Astrocyte (in vitro differentiated cells and primary cell): Measurements from ENCODE around the gene TBX5. TPM values are rescaled to one million over a fixed set of nuclear protein-coding genes. Genes with fewer than 3 reads are reported as not detected.

Experiments
- DNase-seq: peaks from one replicate; pipeline ENCODE4 v3.0.0-alpha.2; 2010; ENCODE audit warnings: low read depth
- FAIRE-seq: peaks from 2 replicates; lab custom pipeline; 2011; peaks lifted over from hg19 to GRCh38; lab: Jason Lieb, UNC
- H2AFZ ChIP-seq: 2 replicates; pipeline ENCODE4 v1.6.0; 2012; ENCODE audit warnings: low read depth, low read length, inconsistent platforms
- H3K27ac ChIP-seq: 2 replicates; pipeline ENCODE4 v1.5.1; 2011; ENCODE audit warnings: low read depth, low read length, inconsistent platforms
- H3K27me3 ChIP-seq: 2 replicates; pipeline ENCODE4 v1.6.0; 2011; ENCODE audit warnings: low read length, inconsistent platforms; ENCODE audit not compliant: insufficient read depth
- H3K36me3 ChIP-seq: 2 replicates; pipeline ENCODE4 v1.5.1; 2011; ENCODE audit warnings: low read length, inconsistent platforms; ENCODE audit not compliant: insufficient read depth
- H3K4me1 ChIP-seq: 2 replicates; pipeline ENCODE4 v1.5.1; 2011; ENCODE audit warnings: low read length, inconsistent platforms; ENCODE audit not compliant: insufficient read depth
- H3K4me2 ChIP-seq: 2 replicates; pipeline ENCODE4 v1.6.0; 2012; ENCODE audit warnings: low read length, inconsistent platforms
- H3K4me3 ChIP-seq: 2 replicates; pipeline ENCODE4 v1.5.1; 2011; ENCODE audit warnings: low read depth, mild to moderate bottlenecking, low read length, inconsistent platforms; ENCODE audit not compliant: insufficient read depth
- H3K79me2 ChIP-seq: 2 replicates; pipeline ENCODE4 v1.6.0; 2012; ENCODE audit warnings: mild to moderate bottlenecking, low read length, inconsistent platforms; ENCODE audit not compliant: insufficient read depth
- H3K9ac ChIP-seq: 2 replicates; pipeline ENCODE4 v1.6.0; 2012; ENCODE audit warnings: mild to moderate bottlenecking, low read length, inconsistent platforms
- H3K9me3 ChIP-seq: 2 replicates; pipeline ENCODE4 v1.5.1; 2012; ENCODE audit warnings: low read depth, mild to moderate bottlenecking, low read length, inconsistent platforms; ENCODE audit not compliant: insufficient read depth
- H4K20me1 ChIP-seq: 2 replicates; pipeline ENCODE4 v1.6.0; 2012; ENCODE audit warnings: low read length, inconsistent platforms; ENCODE audit not compliant: insufficient read depth
- H3K27ac Mint-ChIP-seq: one replicate; pipeline ENCODE4 v1.8.0; 2021; ENCODE audit warnings: mild to moderate bottlenecking, mixed read lengths; ENCODE audit not compliant: unreplicated experiment
- H3K27me3 Mint-ChIP-seq: one replicate; pipeline ENCODE4 v1.8.0; 2021; ENCODE audit warnings: low read depth, mixed read lengths; ENCODE audit not compliant: unreplicated experiment
- H3K36me3 Mint-ChIP-seq: one replicate; pipeline ENCODE4 v1.8.0; 2021; ENCODE audit warnings: low read depth, mixed read lengths; ENCODE audit not compliant: unreplicated experiment
- H3K4me1 Mint-ChIP-seq: one replicate; pipeline ENCODE4 v1.8.0; 2021; ENCODE audit warnings: low read depth, mixed read lengths; ENCODE audit not compliant: unreplicated experiment
- H3K4me3 Mint-ChIP-seq: one replicate; pipeline ENCODE4 v1.8.0; 2021; ENCODE audit warnings: mild to moderate bottlenecking, moderate library complexity, mixed read lengths; ENCODE audit not compliant: unreplicated experiment
- H3K9me3 Mint-ChIP-seq: one replicate; pipeline ENCODE4 v1.8.0; 2021; ENCODE audit warnings: mild to moderate bottlenecking, mixed read lengths; ENCODE audit not compliant: unreplicated experiment
- EZH2 ChIP-seq: IDR thresholded peaks from 2 replicates; pipeline ENCODE4 v1.6.1; 2012; ENCODE audit warnings: mild to moderate bottlenecking, low read length, inconsistent platforms; ENCODE audit not compliant: insufficient read depth
- total RNA-seq: library from RNA; stranded (reverse); gene quantifications from 2 replicates; pipeline ENCODE4 v1.2.1, GENCODE V29; 2021
- TF ChIP-seq, protein P1 (sequence below): IDR thresholded peaks from 2 replicates; pipeline ENCODE4 v1.5.1; 2011; ENCODE audit warnings: low read depth, mild to moderate bottlenecking, inconsistent platforms, low read length, moderate library complexity; ENCODE audit not compliant: insufficient read depth

The TBX5 gene
- total RNA-seq, 1 donor from 2014 or later = not detected

DNA sequence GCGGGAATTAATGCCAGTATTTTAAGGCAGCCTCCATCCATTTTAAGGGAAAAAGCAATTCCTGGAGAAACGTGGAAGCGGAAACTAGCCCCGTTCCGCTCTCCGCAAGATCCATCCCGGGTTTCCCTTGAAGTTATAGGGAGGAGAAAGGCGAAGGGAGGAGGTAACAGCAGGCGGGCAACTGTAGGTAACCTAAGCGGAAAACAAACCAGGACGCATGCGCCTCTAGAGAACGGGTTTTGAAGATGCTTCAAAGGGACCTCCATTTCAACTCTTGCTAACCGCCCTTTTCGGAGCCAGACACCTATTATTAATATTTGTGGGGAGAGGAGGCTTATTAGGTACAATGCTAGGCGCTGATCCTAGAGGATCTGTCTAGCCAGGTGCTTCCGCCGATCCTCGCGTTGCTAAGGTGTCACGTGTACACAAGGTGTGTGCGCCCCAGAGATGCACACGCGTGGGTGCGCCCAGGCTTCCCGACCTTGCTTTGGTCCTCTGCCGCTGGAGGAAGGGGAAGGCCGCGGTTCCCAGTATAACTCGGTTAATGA is 6.2 kb downstream of the TBX5 start:
- H3K27ac Mint-ChIP-seq = no peak overlapping the region
- Histone ChIP-seq H3K9ac (no peak overlapping the region), H3K4me1 (no peaks in the 10 kb centered on the region), H3K27me3 (peaks cover 92% of the 10 kb centered on the region), H3K9me3 (peaks cover 3% of the 10 kb centered on the region), H2AFZ (no peak overlapping the region), H3K79me2 (no peaks in the 10 kb centered on the region), H4K20me1 (no peaks in the 10 kb centered on the region), H3K4me3 (no peak overlapping the region), H3K4me2 (no peak overlapping the region), H3K27ac (no peak overlapping the region), H3K36me3 (no peaks in the 10 kb centered on the region)
- H3K4me3 Mint-ChIP-seq = no peak overlapping the region
- peaks cover 24% of the 10 kb centered on the region for H3K9me3 Mint-ChIP-seq
- no peaks in the 10 kb centered on the region for H3K36me3 Mint-ChIP-seq
- DNase-seq = no peak
- H3K27me3 Mint-ChIP-seq = peaks cover 97% of the 10 kb centered on the region
- TF ChIP-seq EZH2 = no peak
- TF ChIP-seq, protein P1, sequence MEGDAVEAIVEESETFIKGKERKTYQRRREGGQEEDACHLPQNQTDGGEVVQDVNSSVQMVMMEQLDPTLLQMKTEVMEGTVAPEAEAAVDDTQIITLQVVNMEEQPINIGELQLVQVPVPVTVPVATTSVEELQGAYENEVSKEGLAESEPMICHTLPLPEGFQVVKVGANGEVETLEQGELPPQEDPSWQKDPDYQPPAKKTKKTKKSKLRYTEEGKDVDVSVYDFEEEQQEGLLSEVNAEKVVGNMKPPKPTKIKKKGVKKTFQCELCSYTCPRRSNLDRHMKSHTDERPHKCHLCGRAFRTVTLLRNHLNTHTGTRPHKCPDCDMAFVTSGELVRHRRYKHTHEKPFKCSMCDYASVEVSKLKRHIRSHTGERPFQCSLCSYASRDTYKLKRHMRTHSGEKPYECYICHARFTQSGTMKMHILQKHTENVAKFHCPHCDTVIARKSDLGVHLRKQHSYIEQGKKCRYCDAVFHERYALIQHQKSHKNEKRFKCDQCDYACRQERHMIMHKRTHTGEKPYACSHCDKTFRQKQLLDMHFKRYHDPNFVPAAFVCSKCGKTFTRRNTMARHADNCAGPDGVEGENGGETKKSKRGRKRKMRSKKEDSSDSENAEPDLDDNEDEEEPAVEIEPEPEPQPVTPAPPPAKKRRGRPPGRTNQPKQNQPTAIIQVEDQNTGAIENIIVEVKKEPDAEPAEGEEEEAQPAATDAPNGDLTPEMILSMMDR = no peak
- no peaks in the 10 kb centered on the region for H3K4me1 Mint-ChIP-seq
- FAIRE-seq = no peak

DNA sequence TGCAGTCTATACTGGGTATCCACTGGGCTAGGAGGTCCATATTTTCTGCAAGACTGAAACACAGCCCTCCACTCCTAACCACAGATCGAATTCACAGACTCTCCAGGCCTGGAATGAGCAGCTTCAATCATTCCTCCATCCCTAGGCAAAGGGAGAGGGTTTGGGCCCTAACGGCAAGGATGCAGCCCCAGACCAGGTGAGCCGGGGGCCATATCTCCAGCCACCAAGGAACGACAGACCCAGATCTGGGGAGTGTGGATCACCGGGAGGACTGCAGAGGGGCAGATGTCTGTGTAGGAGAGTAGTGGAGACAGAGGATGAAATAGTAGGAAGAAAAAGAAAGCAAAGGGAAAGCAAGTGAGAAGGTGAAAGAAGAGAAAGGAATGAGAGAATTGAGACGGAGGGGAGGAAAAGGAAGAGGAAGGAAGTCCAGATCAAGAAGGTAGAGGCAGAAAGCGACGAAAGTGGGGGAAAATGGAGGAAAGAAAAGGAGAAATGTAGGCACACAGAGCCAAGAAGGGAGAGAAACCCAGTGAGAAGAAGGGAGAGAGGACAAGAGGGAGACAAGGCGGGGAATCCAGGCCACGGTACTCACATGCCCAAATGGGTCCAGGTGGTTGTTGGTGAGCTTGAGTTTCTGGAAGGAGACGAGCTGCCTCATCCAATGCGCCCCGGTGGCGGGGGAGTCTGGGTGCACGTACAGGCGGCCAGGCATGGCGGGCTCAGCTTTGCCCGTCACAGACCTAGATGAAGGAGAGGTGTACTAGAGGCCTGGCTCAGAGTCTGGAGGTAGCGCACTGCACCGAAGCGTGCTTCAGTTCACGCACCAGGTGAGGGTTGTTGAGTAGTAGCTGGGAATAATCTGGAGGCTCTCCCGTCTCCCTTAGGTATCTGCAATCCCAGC is 7.7 kb downstream of the TBX5 start:
- Mint-ChIP-seq H3K27me3 (peaks cover 97% of the 10 kb centered on the region), H3K4me1 (no peaks in the 10 kb centered on the region), H3K27ac (peak overlapping the region; percentile 59), H3K9me3 (peaks cover 16% of the 10 kb centered on the region), H3K4me3 (no peak overlapping the region), H3K36me3 (no peaks in the 10 kb centered on the region)
- Histone ChIP-seq H2AFZ (no peak overlapping the region), H3K36me3 (no peaks in the 10 kb centered on the region), H3K27me3 (peaks cover 88% of the 10 kb centered on the region), H3K4me2 (no peak overlapping the region), H3K9me3 (peaks cover 3% of the 10 kb centered on the region), H3K9ac (no peak overlapping the region), H3K79me2 (no peaks in the 10 kb centered on the region), H4K20me1 (no peaks in the 10 kb centered on the region), H3K4me3 (no peak overlapping the region), H3K27ac (no peak overlapping the region), H3K4me1 (no peaks in the 10 kb centered on the region)
- TF ChIP-seq, protein P1 = no peak
- TF ChIP-seq EZH2 = no peak
- FAIRE-seq (no peak), DNase-seq (no peak)
